GM11168 (cell line): ENCODE measurements around the gene GTF2F2.

ENCODE experiments used
- in situ Hi-C: fragments of 300-500 bp; cut with MboI; formaldehyde crosslinking; loops from one replicate; pipeline ENCODE4 v1.12.0; 2022; ENCODE audit warnings: low sequenced_read_pairs; ENCODE audit not compliant: unreplicated experiment

GTF2F2 gene

DNA sequence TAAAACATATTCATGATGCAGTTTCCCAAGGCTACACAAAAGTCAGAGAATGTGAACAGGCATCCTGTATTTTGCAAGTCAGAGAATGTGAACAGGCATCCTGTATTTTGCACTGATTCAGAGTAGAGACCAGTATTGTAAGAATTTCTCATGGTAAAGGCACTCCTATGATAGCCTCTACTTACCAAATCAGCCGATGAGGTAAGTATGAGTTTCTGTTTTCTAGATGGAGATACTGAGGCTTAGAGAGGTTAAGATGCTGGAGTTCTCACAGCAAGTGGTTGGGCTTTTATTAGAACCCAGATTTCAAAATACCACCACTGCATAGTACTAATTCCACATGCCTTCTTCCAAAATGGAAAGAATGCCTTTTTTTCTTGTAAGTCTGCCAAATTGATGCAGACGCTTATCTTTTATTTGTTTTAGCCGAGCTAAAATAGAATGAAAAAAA, 208.4 kb downstream of the GTF2F2 start:
- in situ Hi-C loops: no loop called here

DNA sequence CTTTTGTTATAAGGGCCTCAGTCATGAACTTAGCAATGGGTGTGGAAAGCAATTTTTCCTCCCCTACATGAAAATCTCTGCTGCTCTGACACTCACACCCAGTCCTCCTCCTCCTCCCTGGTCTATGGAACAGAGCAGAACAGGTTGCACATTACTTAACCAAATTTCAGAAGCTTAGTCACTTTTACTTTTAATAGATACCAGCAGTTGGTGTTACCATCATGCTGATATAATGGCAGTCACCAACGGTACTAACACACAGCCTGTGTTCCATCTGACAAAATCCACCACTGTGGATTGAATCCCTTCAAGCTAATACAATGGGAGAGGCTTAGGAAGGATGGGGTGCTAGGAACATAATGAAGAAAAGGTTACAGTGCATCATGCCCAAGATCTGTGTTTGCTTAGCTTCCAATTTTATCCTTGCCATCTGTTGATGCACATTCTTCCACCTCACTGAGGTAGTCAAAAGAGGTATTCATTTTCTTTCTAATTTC, 210.9 kb downstream of the GTF2F2 start:
- in situ Hi-C loops: no loop called here

DNA sequence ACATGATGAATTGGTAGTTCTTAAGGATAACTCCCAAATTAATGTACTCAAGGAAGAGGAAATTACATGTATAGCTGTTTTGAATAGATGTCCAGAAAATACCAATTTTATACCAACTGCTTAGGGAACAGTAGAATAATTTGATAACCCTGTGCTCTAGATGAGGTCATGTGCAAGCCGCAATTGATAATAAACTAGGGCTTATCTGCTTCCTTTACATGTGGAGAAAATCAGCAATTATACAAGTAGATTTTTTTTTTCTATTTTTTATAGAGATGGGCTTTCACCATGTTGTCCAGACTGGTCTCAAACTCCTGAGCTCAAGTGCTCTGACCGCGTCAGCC, 211.4 kb downstream of the GTF2F2 start:
- in situ Hi-C loops: no loop called here

DNA sequence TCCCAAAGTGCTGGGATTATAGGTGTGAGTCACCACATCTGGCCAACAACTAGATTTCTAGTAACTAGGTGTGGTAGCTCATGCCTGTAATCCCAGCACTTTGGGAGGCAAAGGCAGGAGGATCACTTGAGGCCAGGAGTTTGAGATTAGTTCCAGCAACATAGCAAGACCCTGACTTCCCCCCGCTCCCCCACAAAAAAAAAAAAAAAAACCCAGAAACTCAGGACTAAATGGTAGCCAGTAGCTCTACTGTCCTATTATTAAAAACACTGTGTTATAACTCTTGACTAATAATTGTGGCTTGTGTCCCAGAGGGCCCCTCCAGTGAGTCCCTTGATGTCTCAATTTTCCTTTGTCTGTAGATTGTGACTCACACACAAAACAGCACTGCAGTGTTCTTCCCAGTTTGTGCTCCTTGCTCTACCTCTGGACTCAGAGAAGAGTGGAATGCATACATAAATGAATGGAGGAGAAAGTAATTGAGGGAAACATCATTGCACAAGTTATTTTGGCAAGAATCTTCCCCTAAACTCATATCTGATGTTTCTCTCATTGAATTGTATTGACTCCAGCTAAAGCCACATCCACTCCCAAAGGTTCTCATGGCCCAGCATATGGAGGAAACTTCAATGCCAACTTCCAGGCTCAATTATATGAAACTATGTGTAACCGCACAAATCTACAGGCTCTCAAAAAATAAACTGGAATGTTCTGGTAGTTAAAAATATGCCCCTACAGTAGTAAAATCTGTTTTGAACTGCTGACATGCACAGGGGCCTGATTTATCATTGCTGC, 211.9 kb downstream of the GTF2F2 start:
- in situ Hi-C loops: no loop called here

DNA sequence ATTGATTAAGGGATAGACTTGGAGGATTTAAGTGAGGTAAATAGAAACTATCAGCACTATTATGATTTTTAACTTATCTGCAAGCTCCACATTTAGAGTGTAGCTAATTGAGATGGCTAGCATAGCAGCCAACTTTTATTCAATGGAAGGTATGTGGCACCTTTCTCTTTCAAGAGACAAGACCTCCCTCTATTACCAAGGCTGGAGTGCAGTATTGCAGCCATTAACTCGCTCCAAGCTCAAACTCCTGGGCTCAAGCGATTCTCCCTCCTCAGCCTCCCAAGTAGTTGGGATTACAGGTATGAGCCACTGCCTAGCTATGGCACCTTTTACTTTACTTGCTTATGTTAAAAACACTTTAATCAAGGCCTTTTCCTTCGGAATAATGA, 212.5 kb downstream of the GTF2F2 start:
- in situ Hi-C loops: no loop called here

DNA sequence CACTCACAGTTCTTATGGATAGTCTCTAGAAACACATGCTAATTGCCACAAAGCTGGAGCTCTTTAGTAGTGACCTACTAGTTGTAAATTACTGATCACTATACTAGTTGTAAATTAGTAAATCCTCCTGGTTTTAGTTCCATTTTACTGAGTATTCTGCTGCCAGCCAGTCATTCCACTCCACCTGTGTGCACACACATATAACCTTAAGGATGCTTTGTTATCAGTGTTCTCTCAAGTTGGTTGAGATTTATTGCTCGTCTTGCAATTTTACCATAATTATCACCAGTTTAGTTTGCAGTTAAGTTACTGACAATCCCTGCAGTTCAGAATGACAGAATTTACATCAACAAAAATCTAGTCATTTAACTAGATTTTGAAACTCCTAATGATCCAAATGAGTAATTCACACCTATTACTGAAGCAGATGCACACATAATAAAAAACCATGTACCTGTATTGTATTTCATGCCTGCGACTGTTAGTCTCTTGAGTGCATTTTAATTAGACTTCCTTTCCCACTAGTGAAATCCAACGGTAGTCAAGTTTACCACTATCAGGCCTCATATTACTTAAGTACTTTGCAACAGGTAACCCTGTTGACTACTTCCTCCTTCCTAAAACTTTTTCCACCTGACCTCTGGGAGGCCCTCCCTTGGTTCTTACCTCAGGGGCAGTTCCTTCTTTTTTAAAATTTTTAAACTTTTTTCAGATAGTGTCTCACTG, 213.1 kb downstream of the GTF2F2 start:
- in situ Hi-C loops: no loop called here
